Activated naive CD4-positive, alpha-beta T cell treated with Interleukin-2 at 50 U/mL for 16 hours (primary cell): ENCODE data around the gene MACF1.
"Not testable (repeated sequence)": the region's sequence is repeated elsewhere in the genome, so short reads cannot be mapped to it uniquely, and the experiment has no call there.

Experiments used
- DNase-seq: peaks from one replicate; pipeline ENCODE4 v3.0.0-alpha.2; 2020

The MACF1 gene

GRCh38 chr1:39475551-39475950 is 271.1 kb downstream of the MACF1 start:
- DNase-seq: not testable (repeated sequence)

GRCh38 chr1:39478126-39478915 is 273.8 kb downstream of the MACF1 start:
- DNase-seq: no peak

- no peak for DNase-seq
Measured at GRCh38 chr1:39481289-39481688, 276.8 kb downstream of the MACF1 start.

GRCh38 chr1:39483276-39483675 is 278.8 kb downstream of the MACF1 start:
- DNase-seq: no peak

GRCh38 chr1:39484564-39484963 is 280.1 kb downstream of the MACF1 start:
- no peak for DNase-seq

GRCh38 chr1:39485046-39485803 is 280.7 kb downstream of the MACF1 start:
- DNase-seq: no peak

- DNase-seq: no peak
Measured at GRCh38 chr1:39488012-39488545, 283.6 kb downstream of the MACF1 start.

- DNase-seq: no peak
Measured at GRCh38 chr1:39488793-39489566, 284.5 kb downstream of the MACF1 start.

- DNase-seq: no peak
Measured at GRCh38 chr1:39489567-39490239, 285.2 kb downstream of the MACF1 start.

- DNase-seq: peak; percentile 26
Measured at GRCh38 chr1:39490596-39491145, 286.2 kb downstream of the MACF1 start.

- DNase-seq: peak; percentile 76
Measured at GRCh38 chr1:39491146-39491921, 286.8 kb downstream of the MACF1 start, which contains the start of gene BMP8A. BMP8A (plus strand) TSS chr1:39491636; CDS start chr1:39491992, 356 bp downstream.

- not testable (repeated sequence) for DNase-seq
Measured at GRCh38 chr1:39492118-39493042, 287.9 kb downstream of the MACF1 start.

- not testable (repeated sequence) for DNase-seq
Measured at GRCh38 chr1:39493043-39493810, 288.7 kb downstream of the MACF1 start.

GRCh38 chr1:39494671-39495410 is 290.3 kb downstream of the MACF1 start:
- no peak for DNase-seq

GRCh38 chr1:39496520-39496919 is 292.0 kb downstream of the MACF1 start:
- not testable (repeated sequence) for DNase-seq

- DNase-seq: no peak
Measured at GRCh38 chr1:39497585-39497984, 293.1 kb downstream of the MACF1 start.

GRCh38 chr1:39498096-39498710 is 293.7 kb downstream of the MACF1 start:
- not testable (repeated sequence) for DNase-seq

GRCh38 chr1:39498821-39499220 is 294.3 kb downstream of the MACF1 start:
- not testable (repeated sequence) for DNase-seq
